Myocyte (in vitro differentiated cells): ENCODE measurements around the gene ALOX5AP. TPM values are rescaled to one million over a fixed set of nuclear protein-coding genes. Genes with fewer than 3 reads are reported as not detected.

ENCODE experiments used
- DNase-seq: peaks from one replicate; pipeline ENCODE4 v3.0.0-alpha.2; 2012; ENCODE audit warnings: low read depth
- total RNA-seq: library from RNA; depleted of rRNA; stranded (reverse); fragments of >200 nt; gene quantifications from 2 replicates; pipeline ENCODE4 v1.2.3, GENCODE V29; 2014

The ALOX5AP gene
- total RNA-seq, 1 donor from 2014 or later: not detected

- no peak for DNase-seq
Measured at GRCh38 chr13:30714629-30715371, 20.5 kb upstream of the ALOX5AP start.

- no peak for DNase-seq
Measured at GRCh38 chr13:30715372-30715756, 20.0 kb upstream of the ALOX5AP start.

GRCh38 chr13:30715837-30716236 is 19.5 kb upstream of the ALOX5AP start:
- no peak for DNase-seq

- DNase-seq: peak; percentile 81
Measured at GRCh38 chr13:30718661-30719524, 16.4 kb upstream of the ALOX5AP start.

- DNase-seq: no peak
Measured at GRCh38 chr13:30719525-30719914, 15.8 kb upstream of the ALOX5AP start.

GRCh38 chr13:30720172-30720869 is 15.0 kb upstream of the ALOX5AP start:
- peak; percentile 40 for DNase-seq

GRCh38 chr13:30721936-30722335 is 13.4 kb upstream of the ALOX5AP start:
- DNase-seq: no peak

- no peak for DNase-seq
Measured at GRCh38 chr13:30722361-30722760, 13.0 kb upstream of the ALOX5AP start.

- DNase-seq: no peak
Measured at GRCh38 chr13:30724778-30725177, 10.6 kb upstream of the ALOX5AP start.

GRCh38 chr13:30725326-30726085 is 9.8 kb upstream of the ALOX5AP start:
- DNase-seq: no peak

GRCh38 chr13:30726192-30726591 is 9.2 kb upstream of the ALOX5AP start:
- no peak for DNase-seq

GRCh38 chr13:30727491-30728355 is 7.6 kb upstream of the ALOX5AP start:
- DNase-seq: peak; percentile 81

GRCh38 chr13:30729801-30730200 is 5.5 kb upstream of the ALOX5AP start:
- no peak for DNase-seq

GRCh38 chr13:30730526-30730925 is 4.8 kb upstream of the ALOX5AP start:
- DNase-seq: peak; percentile 95

- DNase-seq: no peak
Measured at GRCh38 chr13:30731361-30732045, 3.8 kb upstream of the ALOX5AP start.

GRCh38 chr13:30732046-30732390 is 3.3 kb upstream of the ALOX5AP start:
- no peak for DNase-seq

- no peak for DNase-seq
Measured at GRCh38 chr13:30734439-30734838, 904 bp upstream of the ALOX5AP start.

- DNase-seq: no peak
Measured at GRCh38 chr13:30735872-30736175, 481 bp downstream of the ALOX5AP start.

GRCh38 chr13:30736461-30737320 is 1.3 kb downstream of the ALOX5AP start:
- DNase-seq: no peak
